Esophagus muscularis mucosa (tissue), 3 donors: ENCODE results near the gene JPH2.

Source experiments
- CTCF ChIP-seq, 3 experiments: fragments of 200-600 bp in 2 of 3; fragments of 450-650 bp in 1 of 3; sonication (generic) in 2 of 3; IDR thresholded peaks; one replicate each; pipeline ENCODE4 v1.5.1; 2017 to 2019; ENCODE audit warnings: antibody characterized with exemption in 3 of 3, mild to moderate bottlenecking in 2 of 3, moderate library complexity in 1 of 3
- POLR2A ChIP-seq: fragments of 450-650 bp; IDR thresholded peaks from one replicate; pipeline ENCODE4 v1.6.1; 2017; ENCODE audit warnings: antibody characterized with exemption, moderate library complexity, mild to moderate bottlenecking, low read depth

GRCh38 chr20:44075191-44075949, 111.6 kb downstream of the JPH2 start:
- TF ChIP-seq CTCF (IDR thresholded peaks at IDR 0.05), result no peak
- TF ChIP-seq POLR2A, result no peak
